Activated naive CD4-positive, alpha-beta T cell treated with anti-CD3 and anti-CD28 coated beads, Interleukin-2, amount 50 U/mL, for 72 hours (primary cell): ENCODE measurements around the gene SH3BP1. TPM values are rescaled to one million over a fixed set of nuclear protein-coding genes. Genes with fewer than 3 reads are reported as not detected.

Source experiments
- ATAC-seq, 2 donors: fragments of 150-1000 bp; cut with Tn5 transposase; 2 replicates each; pipeline ENCODE4 v1.10.0; 2021; ENCODE audit warnings: mild to moderate bottlenecking in 2 of 2, moderate library complexity in 2 of 2
- DNase-seq, 2 donors: peaks; one replicate each; pipeline ENCODE4 v3.0.0; 2021 to 2022; ENCODE audit warnings: low spot score in 2 of 2
- H3K27ac Mint-ChIP-seq, 2 donors: one replicate each; pipeline ENCODE4 v1.8.0; 2022; ENCODE audit warnings: mild to moderate bottlenecking in 2 of 2, mixed read lengths in 2 of 2
- H3K36me3 Mint-ChIP-seq, 2 donors: one replicate each; pipeline ENCODE4 v1.8.0; 2022; ENCODE audit warnings: mixed read lengths in 2 of 2
- H3K9me3 Mint-ChIP-seq, 2 donors: one replicate each; pipeline ENCODE4 v1.8.0; 2022; ENCODE audit warnings: mixed read lengths in 2 of 2
- total RNA-seq, 2 donors: library from RNA; stranded (reverse); gene quantifications; one replicate each; pipeline ENCODE4 v1.2.3, GENCODE V29; 2022

Gene SH3BP1
- total RNA-seq, 2 donors from 2014 or later = 82.9 to 98.5 TPM

DNA sequence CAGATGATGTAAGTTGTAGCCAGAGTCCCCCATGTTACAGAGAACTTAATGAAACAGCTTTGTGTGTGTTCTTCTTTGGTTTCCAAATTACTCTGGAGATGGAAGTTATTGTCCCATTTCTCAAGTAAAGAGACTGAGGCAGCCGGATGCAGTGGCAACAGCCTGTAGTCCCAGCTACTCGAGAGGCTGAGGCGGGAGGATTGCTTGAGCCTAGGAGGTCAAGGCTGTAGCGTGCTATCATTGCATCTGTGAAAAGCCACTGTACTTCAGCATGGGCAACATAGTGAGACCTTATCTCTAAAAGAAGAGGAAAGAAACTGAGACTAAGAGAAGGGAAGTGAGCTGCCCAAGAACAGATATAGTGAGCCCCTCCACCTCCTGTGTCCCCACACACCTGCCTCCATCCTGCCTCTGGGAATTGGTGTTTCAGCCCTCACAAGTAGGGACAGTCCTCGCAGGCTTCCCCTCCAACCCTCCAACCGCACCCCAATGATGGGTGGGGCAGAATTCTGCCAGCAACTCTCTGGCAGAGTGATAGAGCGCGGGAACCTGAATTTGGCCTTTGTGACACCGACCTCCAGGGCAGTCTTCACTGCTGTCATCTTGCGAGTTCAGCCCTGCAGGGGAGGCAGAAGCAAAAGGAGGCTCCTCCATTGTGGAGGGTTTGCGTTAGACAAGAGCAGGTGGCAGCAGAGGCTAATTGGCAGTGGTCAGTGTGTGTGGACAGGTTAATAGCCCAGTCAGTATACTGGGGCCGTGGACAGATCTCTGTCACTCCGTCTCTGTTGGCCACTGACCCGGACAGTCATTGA, 20.6 kb downstream of the SH3BP1 start:
- Mint-ChIP-seq H3K27ac (peak overlapping the region; percentile 32 to 89), H3K36me3 (peaks cover 7 to 15% of the 10 kb centered on the region in 2 donors), H3K9me3 (no peaks in the 10 kb centered on the region)
- DNase-seq (no peak), ATAC-seq (no peak)

DNA sequence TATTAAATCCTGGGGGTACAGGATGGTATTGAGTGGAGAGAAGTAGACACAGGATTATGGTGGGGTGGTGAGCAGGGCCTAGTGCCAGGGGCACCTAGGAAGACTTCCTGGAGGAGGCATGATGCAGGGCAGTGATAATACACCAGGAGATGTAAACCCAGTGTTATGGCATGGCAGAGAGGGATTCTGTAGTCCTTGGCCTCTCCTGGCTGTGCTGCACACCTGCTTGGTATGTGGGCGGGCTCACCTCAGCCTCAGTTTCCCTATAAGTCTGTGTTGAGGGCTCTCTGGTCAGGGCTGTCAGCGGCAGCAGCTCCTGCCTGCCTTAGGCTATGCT, 21.2 kb downstream of the SH3BP1 start:
- no peaks in the 10 kb centered on the region for H3K9me3 Mint-ChIP-seq
- H3K27ac Mint-ChIP-seq = no peak overlapping the region
- DNase-seq = no peak
- peaks cover 7 to 15% of the 10 kb centered on the region in 2 donors for H3K36me3 Mint-ChIP-seq
- ATAC-seq = no peak

DNA sequence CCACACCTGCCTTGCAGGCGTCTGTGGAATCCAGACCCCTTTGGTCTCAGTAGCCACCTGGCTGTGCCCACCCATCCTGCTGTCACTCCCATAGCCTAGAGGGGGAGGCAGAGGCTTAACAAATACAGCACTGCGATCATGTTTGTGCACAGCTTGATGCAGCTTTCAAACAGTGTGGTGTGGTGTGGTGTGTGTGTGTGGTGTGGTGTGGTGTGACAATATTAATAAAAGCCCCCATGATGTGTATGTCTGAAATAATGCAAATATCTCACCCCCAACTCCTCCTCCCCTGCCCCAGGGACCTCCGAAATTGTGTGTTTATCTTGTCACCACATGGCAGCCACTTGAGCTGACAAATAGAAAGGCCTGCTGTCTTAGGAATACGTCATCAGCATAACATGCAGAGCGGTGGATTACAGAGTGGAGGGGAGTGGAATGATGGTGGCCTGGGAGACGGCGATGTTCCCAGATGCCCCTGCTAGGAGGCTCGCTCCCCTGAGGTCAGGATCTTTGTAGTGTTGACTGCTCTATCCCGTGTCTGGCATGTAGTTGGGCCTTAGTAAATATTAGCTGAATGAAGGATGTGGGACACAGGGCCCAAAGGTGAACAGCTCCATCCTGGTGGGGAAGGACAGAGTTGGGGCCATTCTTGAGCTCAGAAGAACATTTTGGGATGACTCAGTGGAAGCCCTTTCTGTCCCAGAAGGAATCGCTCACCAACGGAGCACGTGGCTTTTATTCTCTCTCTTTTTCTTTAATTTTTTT, 21.9 kb downstream of the SH3BP1 start:
- peaks cover 7 to 15% of the 10 kb centered on the region in 2 donors for H3K36me3 Mint-ChIP-seq
- ATAC-seq (no peak), DNase-seq (no peak)
- no peak overlapping the region for H3K27ac Mint-ChIP-seq
- no peaks in the 10 kb centered on the region for H3K9me3 Mint-ChIP-seq

DNA sequence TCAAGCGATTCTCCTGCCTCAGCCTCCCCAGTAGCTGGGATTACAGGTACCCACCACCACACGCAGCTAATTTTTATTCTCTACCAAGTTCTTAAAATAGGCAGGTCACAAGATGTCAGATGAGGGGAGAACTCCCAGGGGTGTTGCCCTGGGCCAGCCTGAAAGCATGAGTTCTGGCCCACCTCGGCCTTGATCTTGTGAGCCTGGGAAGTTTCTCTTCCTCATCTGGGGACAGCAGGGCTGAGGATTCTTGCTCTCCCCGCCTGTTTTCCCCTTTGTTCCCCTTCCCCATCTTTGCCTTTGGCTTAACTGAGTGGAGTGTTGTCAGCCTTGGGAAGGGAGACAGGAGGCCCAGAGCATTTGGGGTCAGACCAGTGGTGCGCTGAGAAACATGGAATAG, 22.6 kb downstream of the SH3BP1 start:
- Mint-ChIP-seq H3K9me3 (no peaks in the 10 kb centered on the region), H3K27ac (peak overlapping the region in 1 of 2 donors; percentile 29), H3K36me3 (peaks cover 7 to 21% of the 10 kb centered on the region in 2 donors)
- ATAC-seq (no peak), DNase-seq (no peak)

DNA sequence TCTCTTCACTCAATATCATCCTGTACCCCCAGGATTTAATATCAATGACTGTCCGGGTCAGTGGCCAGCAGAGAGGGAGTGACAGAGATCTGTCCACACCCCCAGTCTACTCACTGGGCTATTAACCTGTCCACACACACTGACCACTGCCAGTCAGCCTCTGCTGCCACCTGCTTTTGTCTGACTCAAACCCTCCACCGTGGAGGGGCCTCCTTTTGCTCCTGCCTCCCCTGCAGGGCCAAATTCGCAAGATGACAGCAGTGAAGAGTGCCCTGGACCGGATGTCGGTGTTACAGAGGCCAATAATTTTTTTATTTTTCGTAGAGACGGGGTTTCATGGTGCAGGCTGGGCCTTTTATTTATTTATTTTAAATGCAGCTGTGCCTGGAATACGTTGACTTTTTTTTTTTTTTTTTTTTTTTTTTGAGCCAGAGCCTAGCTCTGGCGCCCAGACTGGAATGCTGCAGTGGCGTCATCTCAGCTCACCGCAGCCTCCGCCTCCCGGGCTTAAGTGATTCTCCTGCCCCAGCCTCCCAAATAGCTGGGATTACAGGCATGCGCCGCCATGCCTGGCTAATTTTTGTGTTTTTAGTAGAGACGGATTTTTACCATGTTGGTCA, 24.2 kb downstream of the SH3BP1 start:
- Mint-ChIP-seq H3K9me3 (no peaks in the 10 kb centered on the region), H3K36me3 (peaks cover 7 to 22% of the 10 kb centered on the region in 2 donors), H3K27ac (no peak overlapping the region)
- ATAC-seq (no peak), DNase-seq (no peak)

DNA sequence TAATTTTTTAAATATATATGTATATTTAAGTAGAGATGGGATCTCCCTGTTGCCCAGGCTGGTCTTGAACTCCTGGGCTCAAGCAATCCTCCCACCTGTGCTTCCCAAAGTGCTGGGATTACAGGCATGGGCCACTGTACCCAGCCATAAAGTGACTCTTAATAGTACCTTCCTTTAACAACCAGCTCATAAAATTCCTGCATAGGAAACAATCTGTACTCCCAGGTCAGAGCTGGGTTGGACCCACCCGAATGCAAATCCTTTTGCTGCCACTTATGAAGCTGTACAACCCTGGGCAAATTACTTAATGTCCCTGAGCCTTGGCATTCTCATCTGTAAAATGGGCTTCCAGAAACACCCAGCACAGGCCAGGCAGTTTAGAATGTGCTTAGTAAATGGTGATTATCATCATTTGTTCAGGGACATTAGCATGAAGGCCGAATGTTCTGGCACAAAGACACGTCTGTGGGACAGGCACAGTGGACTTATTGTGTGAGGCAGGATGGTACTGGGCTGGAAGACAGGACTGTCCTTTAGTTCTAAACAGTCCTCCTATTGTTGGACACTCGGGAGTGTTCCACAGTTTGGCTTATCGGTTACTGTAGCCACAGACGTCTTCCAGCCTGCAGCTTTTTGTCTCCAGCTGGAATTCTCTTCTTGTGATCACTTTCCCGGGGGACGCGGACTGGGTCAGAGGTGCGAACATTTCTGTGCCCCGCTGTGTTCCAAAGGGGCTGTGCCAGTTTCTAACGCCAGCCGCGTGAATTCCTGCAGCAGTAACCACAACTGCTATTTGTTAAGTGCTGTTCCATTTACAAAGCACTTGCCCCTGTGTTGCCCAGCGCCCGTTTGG, 25.0 kb downstream of the SH3BP1 start:
- Mint-ChIP-seq H3K27ac (peak overlapping the region in 1 of 2 donors; percentile 22), H3K9me3 (no peaks in the 10 kb centered on the region), H3K36me3 (peaks cover 4 to 18% of the 10 kb centered on the region in 2 donors)
- ATAC-seq (no peak), DNase-seq (no peak)

DNA sequence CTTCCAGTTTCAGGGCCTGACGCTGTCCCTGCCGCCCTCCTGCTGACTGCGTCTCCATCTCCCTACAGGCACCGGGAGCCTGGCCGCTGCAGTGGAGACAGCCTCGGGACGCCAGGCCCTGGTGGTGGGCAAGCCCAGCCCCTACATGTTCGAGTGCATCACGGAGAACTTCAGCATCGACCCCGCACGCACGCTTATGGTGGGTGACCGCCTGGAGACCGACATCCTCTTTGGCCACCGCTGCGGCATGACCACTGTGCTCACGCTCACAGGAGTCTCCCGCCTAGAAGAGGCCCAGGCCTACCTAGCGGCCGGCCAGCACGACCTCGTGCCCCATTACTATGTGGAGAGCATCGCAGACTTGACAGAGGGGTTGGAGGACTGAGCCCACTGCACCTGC, 26.0 kb downstream of the SH3BP1 start:
- Mint-ChIP-seq H3K27ac (no peak overlapping the region), H3K9me3 (no peaks in the 10 kb centered on the region), H3K36me3 (peaks cover 0 to 13% of the 10 kb centered on the region in 2 donors)
- DNase-seq (no peak), ATAC-seq (no peak)

DNA sequence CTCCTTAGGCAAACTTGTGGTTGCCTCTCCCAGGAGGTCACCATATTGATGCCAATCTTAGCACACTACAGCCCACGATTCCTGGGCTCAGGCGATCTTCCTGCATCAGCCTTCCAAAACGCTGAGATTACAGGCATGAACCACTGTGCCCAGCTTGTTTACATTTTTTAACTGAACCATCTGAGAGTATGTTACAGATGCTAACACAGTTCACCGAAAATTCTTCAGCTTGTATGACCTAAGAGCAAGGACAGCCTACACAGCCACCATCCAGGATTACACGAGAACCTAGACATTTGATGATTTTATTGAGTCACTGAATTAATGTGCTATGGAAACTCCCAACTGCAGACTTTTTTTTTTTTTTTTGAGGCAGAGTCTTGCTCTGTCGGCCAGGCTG, 30.1 kb downstream of the SH3BP1 start:
- Mint-ChIP-seq H3K36me3 (peaks cover 0 to 6% of the 10 kb centered on the region in 2 donors), H3K9me3 (no peaks in the 10 kb centered on the region), H3K27ac (no peak overlapping the region)
- ATAC-seq = peak in 1 of 2 donors; percentile 41
- no peak for DNase-seq

DNA sequence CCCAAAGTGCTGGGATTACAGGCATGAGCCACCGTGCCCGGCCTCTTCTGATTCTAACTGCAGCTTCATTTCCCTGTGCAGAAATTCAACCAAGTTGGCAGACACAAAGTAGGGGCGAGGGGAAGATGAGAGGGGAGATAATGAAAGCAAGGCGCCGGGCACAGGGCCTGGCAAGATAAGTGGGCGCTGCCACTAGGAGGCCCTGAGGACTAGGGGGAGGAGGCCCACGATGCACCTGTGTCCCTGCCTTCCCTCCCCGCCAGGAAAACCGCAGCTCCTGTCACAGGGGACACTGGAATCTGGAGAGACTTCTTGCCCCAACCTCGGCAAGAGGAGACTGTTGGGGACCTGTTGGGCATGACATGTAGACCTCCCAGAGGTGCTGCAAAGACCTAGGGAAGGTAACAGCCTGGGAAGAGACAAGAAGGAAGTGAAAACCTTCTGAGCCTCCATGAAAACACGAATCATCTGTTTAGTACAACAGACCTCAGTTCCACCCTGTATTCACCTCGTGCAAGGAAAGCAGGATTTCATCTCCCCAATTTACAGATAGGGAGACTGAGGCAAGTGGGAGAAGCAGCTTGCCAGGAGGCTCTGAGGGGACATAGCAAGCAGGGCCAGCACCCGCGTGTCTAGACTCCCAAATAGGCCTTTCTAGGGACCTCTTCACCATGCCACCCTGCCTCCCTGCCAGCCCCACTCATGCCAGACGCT, 32.9 kb downstream of the SH3BP1 start:
- no peak overlapping the region for H3K27ac Mint-ChIP-seq
- ATAC-seq (no peak), DNase-seq (no peak)
- peaks cover 0 to 16% of the 10 kb centered on the region in 2 donors for H3K36me3 Mint-ChIP-seq
- H3K9me3 Mint-ChIP-seq = no peaks in the 10 kb centered on the region

DNA sequence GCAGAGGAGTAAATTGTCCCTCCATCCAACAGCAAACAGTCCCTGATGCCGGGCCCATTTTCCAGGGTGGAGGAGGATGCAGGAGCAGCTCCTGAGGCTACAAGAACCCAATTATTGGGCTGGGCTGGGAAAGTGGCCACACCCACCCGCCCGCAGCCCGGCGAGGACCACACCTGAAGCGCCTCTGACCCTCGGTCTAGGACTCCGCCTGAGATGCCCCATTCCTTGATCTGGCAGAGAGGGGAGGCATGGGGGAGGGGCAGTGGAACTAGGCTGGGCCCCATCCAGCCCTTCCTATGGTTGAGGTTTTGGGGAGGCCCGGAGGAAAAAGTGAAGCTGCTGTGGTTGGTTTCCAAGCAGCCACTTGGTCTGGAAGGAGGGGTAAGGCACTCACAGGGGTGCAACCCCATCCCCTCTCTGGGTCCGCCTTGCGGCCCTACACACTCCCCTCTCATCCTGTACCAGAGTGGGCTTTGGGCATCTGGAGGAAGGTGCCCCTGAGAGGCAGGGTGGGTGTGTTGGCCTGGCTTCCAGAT, 33.5 kb downstream of the SH3BP1 start:
- Mint-ChIP-seq H3K27ac (no peak overlapping the region), H3K9me3 (no peaks in the 10 kb centered on the region), H3K36me3 (peaks cover 0 to 18% of the 10 kb centered on the region in 2 donors)
- ATAC-seq (no peak), DNase-seq (no peak)

DNA sequence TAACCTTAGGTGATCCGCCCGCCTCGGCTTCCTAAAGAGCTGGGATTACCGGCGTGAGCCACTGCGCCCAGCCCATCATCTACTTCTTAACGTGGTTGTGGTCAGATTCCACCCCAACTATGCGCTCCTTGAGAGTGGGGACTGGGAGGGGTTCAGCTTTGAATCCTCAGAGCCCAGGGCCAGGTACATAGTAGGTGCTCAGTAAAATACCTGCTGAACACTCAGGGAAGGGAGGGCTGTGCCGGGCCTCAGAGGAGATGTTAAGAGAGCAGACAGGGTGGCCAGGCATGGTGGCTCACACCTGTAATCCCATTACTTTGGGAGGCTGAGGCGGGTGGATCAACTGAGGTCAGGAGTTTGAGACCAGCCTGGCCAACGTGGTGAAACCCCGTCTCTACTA, 34.8 kb downstream of the SH3BP1 start:
- peaks cover 0 to 18% of the 10 kb centered on the region in 2 donors for H3K36me3 Mint-ChIP-seq
- ATAC-seq (no peak), DNase-seq (no peak)
- H3K27ac Mint-ChIP-seq = no peak overlapping the region
- no peaks in the 10 kb centered on the region for H3K9me3 Mint-ChIP-seq

DNA sequence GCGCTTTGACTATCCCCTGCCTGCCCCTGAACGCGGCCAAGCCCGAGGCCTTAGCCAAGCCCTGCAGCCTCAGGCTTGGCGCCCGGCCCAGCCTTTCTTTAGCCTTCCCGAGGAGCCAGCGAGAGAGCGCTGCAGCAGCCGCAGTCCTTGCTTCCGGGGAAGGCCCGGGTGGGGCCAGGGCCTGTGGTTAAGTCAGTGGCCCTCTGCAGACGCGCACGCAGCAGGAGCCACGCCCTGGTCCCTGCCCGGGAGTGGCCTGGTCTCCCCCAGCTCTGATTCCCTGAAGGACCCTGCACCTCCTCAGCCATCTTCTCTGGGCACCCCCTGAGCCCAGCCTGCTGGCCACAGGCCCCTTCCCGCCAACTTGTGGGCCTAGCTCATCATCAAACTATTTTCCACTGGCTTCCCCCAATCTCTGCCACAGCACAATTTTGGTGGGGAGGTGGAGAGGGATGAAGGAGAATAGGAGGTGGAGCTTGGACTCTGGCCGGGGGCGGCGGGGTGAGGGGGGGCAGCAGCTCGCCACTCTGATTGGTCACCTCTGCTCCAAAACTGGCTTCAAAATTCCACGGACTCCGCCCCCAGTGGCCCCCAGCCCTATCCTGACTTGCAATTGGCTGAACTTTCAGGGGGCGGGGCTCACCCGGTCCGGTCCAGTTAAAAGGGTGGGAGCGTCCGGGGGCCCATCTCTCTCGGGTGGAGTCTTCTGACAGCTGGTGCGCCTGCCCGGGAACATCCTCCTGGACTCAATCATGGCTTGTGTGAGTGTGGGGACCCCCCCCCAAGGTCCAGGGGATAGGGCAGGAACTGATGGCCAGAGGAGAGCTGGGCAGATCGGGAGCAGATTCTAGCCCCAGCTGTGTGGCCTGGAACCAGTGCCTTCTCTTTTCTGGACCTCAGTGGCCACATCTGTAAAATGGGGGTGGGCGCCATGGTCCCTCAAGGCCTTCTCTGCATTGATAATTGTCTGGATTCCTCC, 35.8 kb downstream of the SH3BP1 start, which contains the start of gene LGALS1:
Gene LGALS1 (plus strand): TSS at position 686 of the 979 bp plus-strand sequence. CDS start 67 bp downstream, at position 753.
- peak within 1 kb of the TSS; percentile 86 to 92 for H3K27ac Mint-ChIP-seq
- DNase-seq (peak; percentile 80 to 88), ATAC-seq (peak; percentile 72 to 73)
- peaks cover 0 to 25% of the 10 kb centered on the region in 2 donors for H3K36me3 Mint-ChIP-seq
- H3K9me3 Mint-ChIP-seq = no peaks in the 10 kb centered on the region

DNA sequence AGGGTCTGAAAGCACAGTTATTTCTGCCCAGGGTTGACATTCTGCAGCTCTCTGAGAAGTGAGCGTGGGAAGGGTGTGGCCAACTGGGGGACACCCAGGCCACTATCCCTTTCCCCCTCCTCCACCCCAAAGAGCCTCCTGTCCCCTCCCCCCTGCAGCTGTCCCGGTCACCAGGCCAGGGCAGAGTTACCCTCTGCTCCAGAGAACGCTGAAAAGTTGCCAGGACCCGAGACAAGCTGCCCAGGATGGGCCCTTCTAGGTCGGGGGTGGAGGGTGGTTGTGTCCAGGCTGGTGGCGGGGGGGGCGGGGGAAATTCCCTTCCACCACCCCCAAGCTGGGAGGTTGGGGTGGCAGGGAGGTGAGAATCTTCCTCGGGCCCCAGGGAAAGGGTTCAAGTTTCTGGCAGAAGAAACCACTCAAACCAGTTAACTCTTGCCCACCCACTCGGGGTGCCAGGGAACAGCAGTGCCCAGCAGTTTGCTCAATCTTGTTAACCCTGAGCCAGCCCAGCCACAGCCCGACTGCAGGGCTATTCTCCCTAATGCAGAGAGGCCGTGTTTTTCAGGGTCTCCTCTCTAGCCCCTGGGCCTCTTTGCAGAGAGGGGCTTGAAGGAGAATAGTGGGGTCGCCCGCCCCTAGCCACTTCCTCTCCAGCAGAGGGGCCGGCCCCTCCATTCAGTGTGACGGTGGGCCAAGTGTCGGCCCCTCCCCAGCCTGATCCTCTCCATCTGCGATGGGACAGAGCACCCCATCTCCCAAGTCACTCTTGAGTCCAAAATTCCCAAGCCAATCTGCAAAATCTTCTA, 36.7 kb downstream of the SH3BP1 start:
- H3K27ac Mint-ChIP-seq = peak overlapping the region; percentile 86 to 92
- DNase-seq (peak; percentile 14 to 69), ATAC-seq (peak in 1 of 2 donors; percentile 3)
- H3K9me3 Mint-ChIP-seq = no peaks in the 10 kb centered on the region
- H3K36me3 Mint-ChIP-seq = peaks cover 0 to 25% of the 10 kb centered on the region in 2 donors
